Measurements from ENCODE around the gene LRRK1. TPM values are rescaled to one million over a fixed set of nuclear protein-coding genes. Genes with fewer than 3 reads are reported as not detected.

LRRK1 gene
- polyA plus RNA-seq, 1 of the 3 experiments (the other 2 are of a cell fraction), result 6.9 TPM

DNA sequence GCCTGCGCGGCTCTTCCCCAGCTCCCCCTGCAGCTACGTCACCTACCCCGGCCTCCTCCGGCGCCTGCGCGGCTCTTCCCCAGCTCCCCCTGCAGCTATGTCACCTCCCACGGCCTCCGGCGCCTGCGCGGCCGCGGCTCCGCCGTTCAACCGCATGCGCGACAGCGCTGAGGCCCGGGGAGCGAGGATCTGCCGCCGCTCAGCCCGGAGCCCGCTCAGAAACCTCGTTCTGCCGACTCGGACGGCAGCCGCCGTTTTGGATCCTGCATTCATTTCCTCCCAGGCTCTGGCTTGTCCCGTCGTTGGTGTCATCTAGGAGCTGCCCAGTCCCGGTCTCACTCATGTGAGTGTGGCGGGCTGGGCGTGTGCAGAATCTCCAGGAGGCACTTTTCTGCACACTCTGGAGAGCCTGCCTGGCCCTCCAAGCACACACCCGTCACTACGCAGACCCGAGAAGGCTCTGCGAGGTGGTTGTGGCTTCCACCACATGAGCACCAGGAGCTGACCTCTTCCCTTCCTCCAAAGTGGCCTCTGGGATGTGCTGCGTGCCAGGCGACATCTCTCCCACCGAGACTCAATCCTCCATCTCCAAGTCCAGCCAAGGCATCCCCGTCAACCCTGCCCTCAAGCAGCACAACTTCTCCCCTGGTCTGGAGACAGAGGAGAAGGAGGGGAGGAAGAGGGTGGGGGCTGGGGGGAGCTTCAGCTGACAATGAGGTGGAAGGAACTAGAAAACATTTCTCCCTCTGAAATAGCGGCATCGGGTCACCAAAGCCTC, 167.4 kb downstream of the LRRK1 start (continued):
- TF ChIP-seq EP300 (IDR thresholded peaks at IDR 0.05; ENCODE audit: borderline replicate concordance in 1 of 2, low read depth in 1 of 2, low read length in 1 of 2), result no peak
- no peak for TF ChIP-seq NFIC (IDR thresholded peaks at IDR 0.05; ENCODE audit: borderline replicate concordance)
- TF ChIP-seq RCOR1 (IDR thresholded peaks at IDR 0.05; ENCODE audit: low read length), result no peak
- TF ChIP-seq TEAD4 (IDR thresholded peaks at IDR 0.05; ENCODE audit: borderline replicate concordance, insufficient read depth), result no peak
- no peak for TF ChIP-seq RAD21 (IDR thresholded peaks at IDR 0.05; ENCODE audit: low read length)
- TF ChIP-seq GABPA (IDR thresholded peaks at IDR 0.05; ENCODE audit: low read depth), result no peak

DNA sequence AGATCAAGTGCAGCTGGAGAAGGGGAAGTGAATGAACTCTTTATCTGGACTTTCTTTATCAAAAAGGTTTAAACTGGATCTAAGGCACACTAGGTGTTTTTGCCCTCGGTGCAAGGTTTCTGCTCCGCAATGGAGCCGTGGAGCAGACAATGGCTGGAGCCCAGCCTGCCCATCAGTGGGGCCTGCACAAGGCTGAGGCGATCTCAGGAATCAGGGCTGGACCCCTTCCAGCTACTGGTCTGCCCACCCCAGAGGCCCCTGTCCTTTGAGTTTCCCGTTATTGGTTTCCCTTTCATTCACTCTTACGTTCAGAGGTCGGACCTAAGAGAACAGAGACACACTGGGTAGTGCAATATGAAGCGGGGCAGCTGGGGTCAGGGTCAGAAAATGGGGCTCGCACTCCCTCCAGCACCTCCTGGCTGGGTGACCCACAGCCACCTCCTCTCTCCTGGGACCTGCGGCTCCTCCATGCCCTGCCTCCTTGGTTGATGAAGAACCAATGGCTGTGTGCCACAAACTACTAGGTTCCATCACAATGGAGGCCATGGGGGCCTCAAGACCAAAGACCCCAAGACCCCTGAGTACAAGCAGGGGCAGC, 168.1 kb downstream of the LRRK1 start:
- CTCF ChIA-PET, result interaction anchor here (1.0 to 14.1 kb wide), 8 partner anchors 8 to 165 kb away, joined by 3 to 190 read pairs (median 6); partner anchors contain the start of gene CHSY1
- H3K4me3 ChIP-seq (ENCODE audit: low read depth in 2 of 2, low read length in 1 of 2), result no peak overlapping the region
- WGBS (ENCODE audit: low lambda C conversion rate), result 69% methylated on average over 10 of the region's 10 CpGs

More for the DNA sequence above, 168.1 kb downstream of the LRRK1 start:
- TF ChIP-seq RCOR1 (IDR thresholded peaks at IDR 0.05; ENCODE audit: low read length) (no peak), FOXM1 (IDR thresholded peaks at IDR 0.05; ENCODE audit: low read depth) (no peak), TEAD4 (IDR thresholded peaks at IDR 0.05; ENCODE audit: borderline replicate concordance, insufficient read depth) (no peak), NRF1 (IDR thresholded peaks at IDR 0.05; ENCODE audit: low read depth, low read length) (no peak), RFX5 (IDR thresholded peaks at IDR 0.05; ENCODE audit: low read length) (no peak), NFIC (IDR thresholded peaks at IDR 0.05; ENCODE audit: borderline replicate concordance) (no peak), TAF1 (IDR thresholded peaks at IDR 0.05; ENCODE audit: borderline replicate concordance, low read depth, low read length) (no peak)
- TF ChIP-seq, protein P1, sequence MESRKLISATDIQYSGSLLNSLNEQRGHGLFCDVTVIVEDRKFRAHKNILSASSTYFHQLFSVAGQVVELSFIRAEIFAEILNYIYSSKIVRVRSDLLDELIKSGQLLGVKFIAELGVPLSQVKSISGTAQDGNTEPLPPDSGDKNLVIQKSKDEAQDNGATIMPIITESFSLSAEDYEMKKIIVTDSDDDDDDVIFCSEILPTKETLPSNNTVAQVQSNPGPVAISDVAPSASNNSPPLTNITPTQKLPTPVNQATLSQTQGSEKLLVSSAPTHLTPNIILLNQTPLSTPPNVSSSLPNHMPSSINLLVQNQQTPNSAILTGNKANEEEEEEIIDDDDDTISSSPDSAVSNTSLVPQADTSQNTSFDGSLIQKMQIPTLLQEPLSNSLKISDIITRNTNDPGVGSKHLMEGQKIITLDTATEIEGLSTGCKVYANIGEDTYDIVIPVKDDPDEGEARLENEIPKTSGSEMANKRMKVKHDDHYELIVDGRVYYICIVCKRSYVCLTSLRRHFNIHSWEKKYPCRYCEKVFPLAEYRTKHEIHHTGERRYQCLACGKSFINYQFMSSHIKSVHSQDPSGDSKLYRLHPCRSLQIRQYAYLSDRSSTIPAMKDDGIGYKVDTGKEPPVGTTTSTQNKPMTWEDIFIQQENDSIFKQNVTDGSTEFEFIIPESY (IDR thresholded peaks at IDR 0.05; ENCODE audit: borderline replicate concordance, low read depth), result no peak
- TF ChIP-seq, protein P2, sequence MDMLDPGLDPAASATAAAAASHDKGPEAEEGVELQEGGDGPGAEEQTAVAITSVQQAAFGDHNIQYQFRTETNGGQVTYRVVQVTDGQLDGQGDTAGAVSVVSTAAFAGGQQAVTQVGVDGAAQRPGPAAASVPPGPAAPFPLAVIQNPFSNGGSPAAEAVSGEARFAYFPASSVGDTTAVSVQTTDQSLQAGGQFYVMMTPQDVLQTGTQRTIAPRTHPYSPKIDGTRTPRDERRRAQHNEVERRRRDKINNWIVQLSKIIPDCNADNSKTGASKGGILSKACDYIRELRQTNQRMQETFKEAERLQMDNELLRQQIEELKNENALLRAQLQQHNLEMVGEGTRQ (IDR thresholded peaks at IDR 0.05; ENCODE audit: borderline replicate concordance, low read depth, low read length), result no peak
- TF ChIP-seq, protein P3, sequence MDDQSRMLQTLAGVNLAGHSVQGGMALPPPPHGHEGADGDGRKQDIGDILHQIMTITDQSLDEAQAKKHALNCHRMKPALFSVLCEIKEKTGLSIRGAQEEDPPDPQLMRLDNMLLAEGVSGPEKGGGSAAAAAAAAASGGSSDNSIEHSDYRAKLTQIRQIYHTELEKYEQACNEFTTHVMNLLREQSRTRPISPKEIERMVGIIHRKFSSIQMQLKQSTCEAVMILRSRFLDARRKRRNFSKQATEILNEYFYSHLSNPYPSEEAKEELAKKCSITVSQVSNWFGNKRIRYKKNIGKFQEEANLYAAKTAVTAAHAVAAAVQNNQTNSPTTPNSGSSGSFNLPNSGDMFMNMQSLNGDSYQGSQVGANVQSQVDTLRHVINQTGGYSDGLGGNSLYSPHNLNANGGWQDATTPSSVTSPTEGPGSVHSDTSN (IDR thresholded peaks at IDR 0.05), result no peak
- Histone ChIP-seq H2AFZ (ENCODE audit: low read depth) (no peak overlapping the region), H3K9ac (no peak overlapping the region), H3K4me1 (ENCODE audit: control insufficient read depth in 1 of 2, insufficient read depth in 2 of 2, low read depth in 1 of 2, low read length in 1 of 2) (peaks cover 0 to 26% of the 10 kb centered on the region in 2 experiments; a peak in 1 of 4 replicates), H3K36me3 (replicated peaks in 1 of 2; ENCODE audit: control insufficient read depth in 1 of 2, insufficient read depth in 2 of 2, low read length in 1 of 2) (no peaks in the 10 kb centered on the region), H3K27ac (ENCODE audit: low read depth in 2 of 2, low read length in 1 of 2) (no peak overlapping the region), H3K9me2 (no peaks in the 10 kb centered on the region), H3K9me3 (no peaks in the 10 kb centered on the region), H4K20me1 (ENCODE audit: insufficient read depth) (no peaks in the 10 kb centered on the region), H3K27me3 (ENCODE audit: insufficient read depth) (no peaks in the 10 kb centered on the region), H3K79me2 (ENCODE audit: insufficient read depth) (no peaks in the 10 kb centered on the region), H3K4me2 (no peak overlapping the region), H3F3A (replicated peaks; ENCODE audit: insufficient read depth) (no peaks in the 10 kb centered on the region)
- POLR2A ChIA-PET, result no interaction called here
- no peak for DNase-seq
